Transverse colon (tissue), 4 donors: Measurements from ENCODE around the gene ARHGAP21.

ENCODE experiments used
- CTCF ChIP-seq, 5 experiments: fragments of 200-600 bp in 3 of 5; fragments of 450-650 bp in 2 of 5; sonication (generic) in 3 of 5; IDR thresholded peaks; 1 replicate in 2 of 5; 2 replicates in 3 of 5; pipeline ENCODE4 v1.5.1; 2016 to 2017; ENCODE audit warnings: antibody characterized with exemption in 5 of 5, inconsistent platforms in 3 of 5, mild to moderate bottlenecking in 2 of 5, moderate library complexity in 1 of 5
- POLR2A ChIP-seq: fragments of 450-650 bp; IDR thresholded peaks from one replicate; pipeline ENCODE4 v1.6.1; 2016; ENCODE audit warnings: antibody characterized with exemption, mild to moderate bottlenecking, moderate library complexity
- POLR2AphosphoS5 ChIP-seq, 3 donors: sonication (generic); formaldehyde crosslinking; IDR thresholded peaks; one replicate each; pipeline ENCODE4 v1.6.1; 2016; ENCODE audit warnings: antibody characterized with exemption in 3 of 3

- TF ChIP-seq CTCF (IDR thresholded peaks at IDR 0.05) (no peak), POLR2A (no peak), POLR2AphosphoS5 (IDR thresholded peaks at IDR 0.05) (no peak)
Measured at GRCh38 chr10:24650669-24651391, 72.9 kb downstream of the ARHGAP21 start.
